K562 (cell line): Measurements from ENCODE around the gene MAP7D1. TPM values are rescaled to one million over a fixed set of nuclear protein-coding genes. Genes with fewer than 3 reads are reported as not detected.

Experiments used
- ARHGAP35 ChIP-seq: fragments of 450-650 bp; IDR thresholded peaks from 2 replicates; pipeline ENCODE4 v1.6.1; 2018; ENCODE audit not compliant: partially characterized antibody
- EWSR1 ChIP-seq: fragments of 450-650 bp; IDR thresholded peaks from 2 replicates; pipeline ENCODE4 v1.6.1; 2018; ENCODE audit warnings: borderline replicate concordance, mild to moderate bottlenecking, low read depth, moderate library complexity; ENCODE audit not compliant: partially characterized antibody
- GTF2F1 ChIP-seq: IDR thresholded peaks from 2 replicates; pipeline ENCODE4 v1.6.1; 2011; ENCODE audit warnings: low read depth, low read length, improper control_type of control experiment
- MLLT1 ChIP-seq, 2 experiments: fragments of 450-650 bp; IDR thresholded peaks; 2 replicates each; pipeline ENCODE4 v1.6.1; 2016
- NBN ChIP-seq: fragments of 450-650 bp; IDR thresholded peaks from 2 replicates; pipeline ENCODE4 v1.6.1; 2016; ENCODE audit warnings: low read depth, mild to moderate bottlenecking
- PHB2 ChIP-seq: fragments of 450-650 bp; IDR thresholded peaks from 2 replicates; pipeline ENCODE4 v1.6.1; 2017; ENCODE audit warnings: low read depth
- RBM14 ChIP-seq: fragments of 200-400 bp; formaldehyde crosslinking; IDR thresholded peaks from 2 replicates; pipeline ENCODE4 v1.6.1; 2018; ENCODE audit warnings: low read depth, mild to moderate bottlenecking, low read length, moderate library complexity, borderline replicate concordance; ENCODE audit not compliant: insufficient read depth
- SIN3A ChIP-seq, 2 experiments: fragments of 150-350 bp in 1 of 2; IDR thresholded peaks; 2 replicates each; pipeline ENCODE4 v1.6.1; 2011 to 2016; ENCODE audit warnings: borderline replicate concordance in 2 of 2, low read depth in 2 of 2, low read length in 2 of 2, mild to moderate bottlenecking in 2 of 2, moderate library complexity in 2 of 2; ENCODE audit not compliant: control insufficient read depth in 1 of 2
- SMAD1 ChIP-seq: fragments of 150-350 bp; IDR thresholded peaks from 2 replicates; pipeline ENCODE4 v1.6.1; 2014; ENCODE audit warnings: low read length, low read depth; ENCODE audit not compliant: partially characterized antibody
- SPI1 ChIP-seq: IDR thresholded peaks from 2 replicates; pipeline ENCODE4 v1.6.1; 2011; ENCODE audit warnings: low read depth, low read length, control low read depth, borderline replicate concordance
- ZNF146 ChIP-seq: IDR thresholded peaks from one replicate; pipeline ENCODE4 v1.6.1; 2018; ENCODE audit warnings: missing compliant biosample characterization; ENCODE audit not compliant: unreplicated experiment
- polyA plus RNA-seq, 8 experiments: library from polyadenylated mRNA; depleted of rRNA in 4 of 8; stranded (reverse) in 5 of 8; unstranded in 3 of 8; fragments of >200 nt; fragmentation: Nextera tagmentation in 2 of 8; fragmentation: Illumina TruSeq in 1 of 8; extraction: Ambion mirVana in 2 of 8; extraction: Trizol in 1 of 8; gene quantifications; 2 replicates each; pipeline versions ENCODE4 v1.2.1 to v1.2.3, GENCODE V29; 2011 to 2014; ENCODE audit warnings: inconsistent platforms in 1 of 8, missing spikeins in 1 of 8
- total RNA-seq, 7 experiments: library from RNA; depleted of rRNA in 6 of 7; stranded (reverse); fragments of >200 nt in 6 of 7; fragmentation: Illumina TruSeq in 2 of 7; extraction: Trizol in 2 of 7; gene quantifications; 2 replicates each; pipeline versions ENCODE4 v1.2.1 to v1.2.3, GENCODE V29; 2011 to 2021; ENCODE audit warnings: low replicate concordance in 1 of 7
- TF ChIP-seq, protein P1 (sequence below), 3 experiments: fragments of 200-800 bp in 1 of 3; fragments of 250-450 bp in 1 of 3; fragments of 450-650 bp in 1 of 3; sonication (Bioruptor Pico) in 1 of 3; sonication (Bioruptor generic) in 1 of 3; formaldehyde crosslinking in 1 of 3; IDR thresholded peaks; 2 replicates each; pipeline versions ENCODE4 v1.6.1 to v1.8.0; 2016 to 2022; ENCODE audit warnings: mild to moderate bottlenecking in 2 of 3, missing genetic modification characterization in 2 of 3, missing compliant biosample characterization in 1 of 3, moderate library complexity in 1 of 3
- TF ChIP-seq, protein P2 (sequence below): sonication (generic); formaldehyde crosslinking; IDR thresholded peaks from 2 replicates; pipeline ENCODE4 v1.4.0; 2020; ENCODE audit warnings: mild to moderate bottlenecking, missing genetic modification reagents
- TF ChIP-seq, protein P3 (sequence below): sonication (generic); formaldehyde crosslinking; IDR thresholded peaks from 2 replicates; pipeline ENCODE4 v1.8.0; 2023; ENCODE audit warnings: mild to moderate bottlenecking, missing genetic modification reagents

Gene MAP7D1
- total and polyA plus RNA-seq, 9 of the 15 experiments (the other 6 are each of a cell fraction or from before 2014, with no cell fraction given): 3.6 to 108 (median 34.5) TPM

DNA sequence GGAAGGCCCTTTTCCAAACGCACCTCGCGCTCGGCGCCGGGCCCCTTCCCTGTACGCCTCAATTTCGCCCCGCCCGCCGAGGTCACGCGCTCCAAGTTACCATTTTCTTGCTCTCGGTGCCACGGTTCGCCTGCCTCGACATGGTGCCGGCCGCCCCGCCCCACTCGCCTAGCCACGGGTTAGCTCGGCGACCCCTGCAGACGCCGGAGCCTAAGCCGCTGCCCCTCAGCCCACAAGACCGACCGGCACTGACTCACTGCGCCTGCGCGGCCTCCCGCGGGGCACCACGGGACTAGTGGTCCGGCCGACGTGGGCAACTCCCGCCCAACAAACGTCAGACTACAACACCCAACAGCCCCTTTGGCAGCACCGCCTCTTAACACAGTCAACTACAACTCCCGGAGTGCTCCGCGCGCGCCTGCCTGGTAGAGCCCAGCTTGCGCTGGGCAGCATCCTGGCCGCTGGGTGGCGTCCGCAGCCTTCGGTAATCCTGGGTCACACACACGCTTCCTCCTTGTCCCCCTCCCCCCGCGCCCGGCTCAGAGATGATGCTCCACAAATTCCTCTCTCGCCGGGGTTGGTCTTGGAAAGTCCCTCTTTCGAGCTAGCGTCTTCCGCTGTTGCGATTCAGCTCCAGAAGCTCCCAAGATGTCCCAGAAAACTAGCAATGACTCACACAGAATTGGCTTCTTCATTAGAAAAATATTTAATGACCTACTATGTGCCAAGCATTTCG is 6.6 kb upstream of the MAP7D1 start, which contains the start of gene TRAPPC3 (continued):
- TF ChIP-seq, protein P1, sequence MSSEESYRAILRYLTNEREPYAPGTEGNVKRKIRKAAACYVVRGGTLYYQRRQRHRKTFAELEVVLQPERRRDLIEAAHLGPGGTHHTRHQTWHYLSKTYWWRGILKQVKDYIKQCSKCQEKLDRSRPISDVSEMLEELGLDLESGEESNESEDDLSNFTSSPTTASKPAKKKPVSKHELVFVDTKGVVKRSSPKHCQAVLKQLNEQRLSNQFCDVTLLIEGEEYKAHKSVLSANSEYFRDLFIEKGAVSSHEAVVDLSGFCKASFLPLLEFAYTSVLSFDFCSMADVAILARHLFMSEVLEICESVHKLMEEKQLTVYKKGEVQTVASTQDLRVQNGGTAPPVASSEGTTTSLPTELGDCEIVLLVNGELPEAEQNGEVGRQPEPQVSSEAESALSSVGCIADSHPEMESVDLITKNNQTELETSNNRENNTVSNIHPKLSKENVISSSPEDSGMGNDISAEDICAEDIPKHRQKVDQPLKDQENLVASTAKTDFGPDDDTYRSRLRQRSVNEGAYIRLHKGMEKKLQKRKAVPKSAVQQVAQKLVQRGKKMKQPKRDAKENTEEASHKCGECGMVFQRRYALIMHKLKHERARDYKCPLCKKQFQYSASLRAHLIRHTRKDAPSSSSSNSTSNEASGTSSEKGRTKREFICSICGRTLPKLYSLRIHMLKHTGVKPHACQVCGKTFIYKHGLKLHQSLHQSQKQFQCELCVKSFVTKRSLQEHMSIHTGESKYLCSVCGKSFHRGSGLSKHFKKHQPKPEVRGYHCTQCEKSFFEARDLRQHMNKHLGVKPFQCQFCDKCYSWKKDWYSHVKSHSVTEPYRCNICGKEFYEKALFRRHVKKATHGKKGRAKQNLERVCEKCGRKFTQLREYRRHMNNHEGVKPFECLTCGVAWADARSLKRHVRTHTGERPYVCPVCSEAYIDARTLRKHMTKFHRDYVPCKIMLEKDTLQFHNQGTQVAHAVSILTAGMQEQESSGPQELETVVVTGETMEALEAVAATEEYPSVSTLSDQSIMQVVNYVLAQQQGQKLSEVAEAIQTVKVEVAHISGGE (CRISPR knock-in tag; IDR thresholded peaks at IDR 0.05): peak in 1 of 3 experiments; percentile 85; a peak in 2 of 6 replicates
- TF ChIP-seq RBM14 (0 out of 2 replicates have a peak, but pooled peaks have one; percentile 45), NBN (0 out of 2 replicates have a peak, but pooled peaks have one; percentile 22), ZNF146 (CRISPR knock-in tag) (no peak), GTF2F1 (peak; percentile 83; the same call in 1 of the 2 replicates), EWSR1 (no peak), SPI1 (peak; percentile 69), MLLT1 (IDR thresholded peaks at IDR 0.05) (0 out of 4 replicates have a peak, but pooled peaks have one; percentile 24 to 25), PHB2 (no peak), ARHGAP35 (no peak), SIN3A (IDR thresholded peaks at IDR 0.05; ENCODE audit: borderline replicate concordance in 2 of 2, control insufficient read depth in 1 of 2, low read depth in 2 of 2, low read length in 2 of 2) (peak in 1 of 2 experiments; percentile 44; a peak in 1 of 4 replicates), SMAD1 (peak; percentile 73)
- TF ChIP-seq, protein P2, sequence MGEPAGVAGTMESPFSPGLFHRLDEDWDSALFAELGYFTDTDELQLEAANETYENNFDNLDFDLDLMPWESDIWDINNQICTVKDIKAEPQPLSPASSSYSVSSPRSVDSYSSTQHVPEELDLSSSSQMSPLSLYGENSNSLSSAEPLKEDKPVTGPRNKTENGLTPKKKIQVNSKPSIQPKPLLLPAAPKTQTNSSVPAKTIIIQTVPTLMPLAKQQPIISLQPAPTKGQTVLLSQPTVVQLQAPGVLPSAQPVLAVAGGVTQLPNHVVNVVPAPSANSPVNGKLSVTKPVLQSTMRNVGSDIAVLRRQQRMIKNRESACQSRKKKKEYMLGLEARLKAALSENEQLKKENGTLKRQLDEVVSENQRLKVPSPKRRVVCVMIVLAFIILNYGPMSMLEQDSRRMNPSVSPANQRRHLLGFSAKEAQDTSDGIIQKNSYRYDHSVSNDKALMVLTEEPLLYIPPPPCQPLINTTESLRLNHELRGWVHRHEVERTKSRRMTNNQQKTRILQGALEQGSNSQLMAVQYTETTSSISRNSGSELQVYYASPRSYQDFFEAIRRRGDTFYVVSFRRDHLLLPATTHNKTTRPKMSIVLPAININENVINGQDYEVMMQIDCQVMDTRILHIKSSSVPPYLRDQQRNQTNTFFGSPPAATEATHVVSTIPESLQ (CRISPR knock-in tag): peak; percentile 92
- TF ChIP-seq, protein P3, sequence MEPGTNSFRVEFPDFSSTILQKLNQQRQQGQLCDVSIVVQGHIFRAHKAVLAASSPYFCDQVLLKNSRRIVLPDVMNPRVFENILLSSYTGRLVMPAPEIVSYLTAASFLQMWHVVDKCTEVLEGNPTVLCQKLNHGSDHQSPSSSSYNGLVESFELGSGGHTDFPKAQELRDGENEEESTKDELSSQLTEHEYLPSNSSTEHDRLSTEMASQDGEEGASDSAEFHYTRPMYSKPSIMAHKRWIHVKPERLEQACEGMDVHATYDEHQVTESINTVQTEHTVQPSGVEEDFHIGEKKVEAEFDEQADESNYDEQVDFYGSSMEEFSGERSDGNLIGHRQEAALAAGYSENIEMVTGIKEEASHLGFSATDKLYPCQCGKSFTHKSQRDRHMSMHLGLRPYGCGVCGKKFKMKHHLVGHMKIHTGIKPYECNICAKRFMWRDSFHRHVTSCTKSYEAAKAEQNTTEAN: no peak; the same call in 1 of the 2 replicates
- TF ChIP-seq, all 486 proteins: peak for 185
